Measurements from ENCODE around the gene GAK.

The GAK gene

DNA sequence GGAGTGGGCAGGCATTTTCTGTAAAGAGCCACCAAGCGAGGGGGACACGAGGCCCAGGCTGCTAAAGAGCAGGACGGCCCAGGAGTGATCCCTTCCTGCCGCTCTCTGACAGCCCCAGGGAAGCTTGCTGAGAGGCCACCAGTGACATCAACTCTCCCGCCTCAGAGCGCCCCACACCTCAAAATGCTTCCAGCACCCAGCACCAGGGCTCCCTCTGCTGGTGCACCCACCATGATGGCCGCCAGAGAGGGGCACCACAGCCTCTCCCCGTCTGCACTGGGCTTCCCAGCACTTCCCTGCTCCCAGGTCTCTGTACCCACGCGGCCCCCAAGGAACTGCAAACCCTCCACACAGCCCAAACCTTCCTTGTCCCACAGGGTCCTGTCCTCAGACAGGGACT, 40.4 kb downstream of the GAK start:
- no peaks in the 10 kb centered on the region for H3K9me3 ChIP-seq (ENCODE audit: control insufficient read depth, insufficient read depth, low read length)
- no peak overlapping the region for H3K9ac ChIP-seq (ENCODE audit: low read depth, low read length)
- H3K36me3 ChIP-seq (ENCODE audit: insufficient read depth, low read length): peaks cover 8% of the 10 kb centered on the region
- no peaks in the 10 kb centered on the region for H3K4me1 ChIP-seq (ENCODE audit: insufficient read depth, low read length)

DNA sequence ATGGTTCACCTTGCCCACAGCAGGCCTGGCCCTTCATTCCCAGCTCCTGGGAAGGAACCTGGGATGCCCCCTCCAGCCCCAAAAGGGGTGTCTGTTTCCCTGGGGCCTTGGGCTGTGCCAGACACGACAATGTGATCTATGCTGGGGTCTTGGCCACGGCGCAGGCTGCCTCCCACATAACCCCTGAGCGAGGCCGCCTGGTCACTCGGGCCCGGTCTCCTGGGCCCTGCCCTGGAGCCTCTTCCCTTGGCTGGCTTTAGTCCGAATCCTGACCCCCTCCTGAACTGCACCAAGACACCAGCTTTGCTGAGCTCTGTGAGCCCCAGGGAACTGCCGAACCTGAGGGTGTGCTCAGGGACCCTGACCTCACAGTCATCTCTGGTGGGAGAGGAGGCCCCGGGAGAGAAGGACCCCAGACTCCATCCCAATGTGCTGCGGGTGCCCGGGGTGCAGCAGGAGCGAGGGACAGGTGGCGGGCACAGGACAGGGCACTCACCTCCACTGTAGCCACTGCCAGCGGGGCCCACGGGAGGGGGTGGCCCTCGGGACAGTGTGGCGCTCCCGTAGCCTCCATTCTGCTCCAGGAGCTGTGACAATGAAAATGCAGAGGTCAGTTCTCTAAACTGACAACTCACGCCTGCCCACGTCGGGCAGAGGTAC, 42.0 kb downstream of the GAK start:
- Histone ChIP-seq H3K4me1 (ENCODE audit: insufficient read depth, low read length) (no peaks in the 10 kb centered on the region), H3K9me3 (ENCODE audit: control insufficient read depth, insufficient read depth, low read length) (no peaks in the 10 kb centered on the region), H3K9ac (ENCODE audit: low read depth, low read length) (no peak overlapping the region), H3K36me3 (ENCODE audit: insufficient read depth, low read length) (peaks cover 8% of the 10 kb centered on the region)

DNA sequence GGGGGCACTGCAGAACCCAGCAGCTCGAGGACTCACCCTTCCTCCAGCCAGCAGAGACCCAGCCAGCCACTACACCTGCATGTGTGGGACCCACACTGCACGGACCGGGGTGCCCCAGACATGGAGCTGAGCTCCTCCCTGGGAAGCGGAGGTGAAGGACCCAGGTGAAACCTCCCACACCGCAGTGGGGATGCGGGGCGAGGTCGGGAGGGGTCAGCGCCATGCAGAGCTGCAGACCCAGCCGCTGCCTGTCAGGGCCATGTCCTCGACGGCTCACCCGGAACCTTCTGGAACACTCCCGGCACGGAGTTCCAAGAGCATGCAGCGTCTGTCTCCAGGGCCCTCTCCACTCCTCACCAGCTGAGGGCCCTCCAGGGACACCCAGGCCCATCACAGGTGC, 42.6 kb downstream of the GAK start:
- Histone ChIP-seq H3K4me1 (ENCODE audit: insufficient read depth, low read length) (no peaks in the 10 kb centered on the region), H3K9me3 (ENCODE audit: control insufficient read depth, insufficient read depth, low read length) (no peaks in the 10 kb centered on the region), H3K36me3 (ENCODE audit: insufficient read depth, low read length) (peaks cover 8% of the 10 kb centered on the region), H3K9ac (ENCODE audit: low read depth, low read length) (no peak overlapping the region)

DNA sequence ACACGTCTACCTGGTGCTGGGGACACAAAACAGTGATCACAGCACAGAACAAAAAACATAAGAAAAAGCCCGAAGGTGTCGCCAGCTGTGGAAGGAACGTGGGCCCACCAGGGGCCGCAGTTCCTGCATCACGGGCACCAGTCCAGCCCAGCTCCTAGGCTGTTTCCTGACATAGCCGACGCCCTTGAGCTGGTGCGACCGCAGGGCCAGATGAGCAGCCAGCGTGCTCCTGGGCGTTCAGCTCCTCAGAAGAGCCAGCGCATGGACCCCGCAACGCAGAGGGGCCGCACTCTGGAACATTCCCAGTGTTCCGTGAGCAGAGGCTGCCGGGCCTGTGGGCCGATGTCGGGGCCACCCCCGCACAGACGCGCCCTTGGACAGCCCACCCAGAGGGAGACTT, 44.1 kb downstream of the GAK start:
- Histone ChIP-seq H3K9ac (ENCODE audit: low read depth, low read length) (no peak overlapping the region), H3K9me3 (ENCODE audit: control insufficient read depth, insufficient read depth, low read length) (no peaks in the 10 kb centered on the region), H3K4me1 (ENCODE audit: insufficient read depth, low read length) (no peaks in the 10 kb centered on the region), H3K36me3 (ENCODE audit: insufficient read depth, low read length) (peaks cover 7% of the 10 kb centered on the region)

DNA sequence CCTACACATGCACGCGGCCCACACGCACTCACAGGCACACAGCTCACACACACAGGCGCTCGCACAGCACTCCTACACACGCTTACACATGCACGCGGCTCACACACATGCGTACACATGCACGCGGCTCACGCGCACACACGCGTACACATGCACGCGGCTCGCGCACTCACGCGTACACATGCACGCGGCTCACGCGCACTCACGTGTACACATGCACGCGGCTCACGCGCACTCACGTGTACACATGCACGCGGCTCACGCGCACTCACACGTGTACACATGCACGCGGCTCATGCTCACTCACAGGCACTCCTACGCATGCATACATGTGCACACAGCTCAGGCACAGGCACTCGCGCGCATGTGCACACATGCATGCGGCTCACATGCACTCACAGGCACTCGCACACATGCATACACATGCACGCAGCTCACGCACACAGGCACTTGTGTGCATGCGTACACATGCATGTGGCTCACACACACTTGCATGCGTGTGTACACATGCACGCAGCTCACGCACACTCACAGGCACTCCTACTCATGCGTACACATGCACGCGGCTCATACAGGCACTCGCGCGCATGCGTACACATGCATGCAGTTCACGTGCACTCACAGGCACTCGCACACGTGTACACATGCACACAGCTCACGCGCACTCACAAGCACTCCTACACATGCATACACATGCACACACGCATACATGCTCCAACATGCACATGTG, 44.9 kb downstream of the GAK start:
- H3K36me3 ChIP-seq (ENCODE audit: insufficient read depth, low read length): peaks cover 4% of the 10 kb centered on the region
- H3K4me1 ChIP-seq (ENCODE audit: insufficient read depth, low read length): no peaks in the 10 kb centered on the region
- H3K9ac ChIP-seq (ENCODE audit: low read depth, low read length): no peak overlapping the region; the same call in 1 of the 2 replicates
- no peaks in the 10 kb centered on the region for H3K9me3 ChIP-seq (ENCODE audit: control insufficient read depth, insufficient read depth, low read length)

DNA sequence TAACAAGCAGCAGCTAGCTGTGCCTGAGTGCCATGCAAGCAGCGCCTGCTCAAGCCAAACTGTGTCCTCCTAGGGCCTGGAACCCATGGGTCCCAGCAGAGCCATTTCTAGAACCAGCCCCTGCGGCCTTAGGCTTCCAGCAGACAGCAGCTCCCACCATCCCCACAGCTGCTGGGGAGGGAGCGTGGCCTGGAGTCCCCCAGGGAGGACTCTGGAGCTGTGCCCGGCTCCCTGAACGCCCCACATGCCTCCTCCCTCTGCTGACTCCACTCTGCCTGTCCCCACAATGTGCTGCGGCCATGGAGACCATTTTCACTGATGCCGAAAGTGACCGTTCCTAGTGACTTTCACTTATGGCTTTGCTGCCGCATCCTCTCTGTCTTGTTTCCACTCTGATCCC, 45.9 kb downstream of the GAK start:
- Histone ChIP-seq H3K9ac (ENCODE audit: low read depth, low read length) (no peak overlapping the region), H3K36me3 (ENCODE audit: insufficient read depth, low read length) (peaks cover 4% of the 10 kb centered on the region), H3K4me1 (ENCODE audit: insufficient read depth, low read length) (no peaks in the 10 kb centered on the region), H3K9me3 (ENCODE audit: control insufficient read depth, insufficient read depth, low read length) (no peaks in the 10 kb centered on the region)

DNA sequence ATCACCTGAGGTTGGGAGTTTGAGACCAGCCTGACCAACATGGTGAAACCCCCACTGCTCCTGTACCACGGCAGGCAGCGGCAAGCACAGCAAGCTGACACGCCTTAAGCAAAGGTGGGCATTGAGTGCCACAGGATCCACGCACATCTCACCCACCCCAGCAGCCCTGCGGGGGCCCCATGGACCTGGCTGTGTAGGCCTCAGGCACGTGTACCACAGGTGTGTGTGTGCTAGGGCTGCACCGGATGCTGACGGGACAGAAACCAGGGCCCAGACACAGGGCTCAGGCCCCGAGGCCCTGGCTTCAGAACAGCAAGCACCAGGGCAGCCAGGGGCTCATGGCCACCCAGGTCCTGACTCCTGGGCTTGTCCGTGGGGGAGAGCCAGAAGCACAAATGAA, 46.8 kb downstream of the GAK start:
- no peak overlapping the region for H3K9ac ChIP-seq (ENCODE audit: low read depth, low read length)
- H3K36me3 ChIP-seq (ENCODE audit: insufficient read depth, low read length): peaks cover 4% of the 10 kb centered on the region
- no peaks in the 10 kb centered on the region for H3K4me1 ChIP-seq (ENCODE audit: insufficient read depth, low read length)

DNA sequence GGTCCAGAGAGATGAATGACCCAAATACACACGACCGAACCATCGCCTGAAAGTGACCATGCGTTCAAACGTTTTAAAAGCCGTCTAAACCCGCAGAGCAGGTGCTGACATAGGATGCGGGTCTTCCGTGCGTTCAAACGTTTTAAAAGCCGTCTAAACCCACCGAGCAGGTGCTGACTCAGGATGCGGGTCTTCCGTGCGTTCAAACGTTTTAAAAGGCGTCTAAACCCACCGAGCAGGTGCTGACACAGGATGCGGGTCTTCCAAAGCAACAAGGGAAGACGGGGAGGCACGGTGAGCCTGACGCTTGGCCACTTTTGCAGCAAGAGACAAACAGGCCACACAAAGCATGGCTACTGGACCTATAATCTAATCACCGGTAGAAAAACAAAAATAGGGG, 47.2 kb downstream of the GAK start:
- Histone ChIP-seq H3K4me1 (ENCODE audit: insufficient read depth, low read length) (no peaks in the 10 kb centered on the region), H3K36me3 (ENCODE audit: insufficient read depth, low read length) (peaks cover 4% of the 10 kb centered on the region), H3K9ac (ENCODE audit: low read depth, low read length) (no peak overlapping the region), H3K9me3 (ENCODE audit: control insufficient read depth, insufficient read depth, low read length) (no peaks in the 10 kb centered on the region)

More for the DNA sequence above, 46.8 kb downstream of the GAK start:
- no peaks in the 10 kb centered on the region for H3K9me3 ChIP-seq (ENCODE audit: control insufficient read depth, insufficient read depth, low read length)

DNA sequence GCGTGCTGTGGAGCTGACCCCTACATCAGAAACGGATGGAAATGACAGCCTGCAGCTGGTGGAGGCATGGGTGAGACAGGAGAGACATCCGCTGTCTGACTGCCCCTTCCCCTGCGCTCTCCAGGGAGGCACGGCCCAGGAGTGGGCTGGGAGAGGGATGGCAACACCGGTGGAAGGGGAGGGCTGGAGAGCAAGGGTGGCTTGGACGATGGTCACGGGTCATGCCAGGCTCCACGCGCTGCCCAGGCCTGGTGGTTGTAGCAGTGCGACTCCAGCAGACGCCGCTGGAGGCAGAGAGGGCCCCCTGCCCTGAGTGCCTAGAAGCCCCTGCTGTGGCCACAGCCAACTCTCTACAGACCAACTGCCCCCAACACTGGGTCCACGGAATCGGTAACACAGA, 47.9 kb downstream of the GAK start:
- Histone ChIP-seq H3K9me3 (ENCODE audit: control insufficient read depth, insufficient read depth, low read length) (no peaks in the 10 kb centered on the region), H3K4me1 (ENCODE audit: insufficient read depth, low read length) (no peaks in the 10 kb centered on the region), H3K9ac (ENCODE audit: low read depth, low read length) (no peak overlapping the region), H3K36me3 (ENCODE audit: insufficient read depth, low read length) (peaks cover 4% of the 10 kb centered on the region)

DNA sequence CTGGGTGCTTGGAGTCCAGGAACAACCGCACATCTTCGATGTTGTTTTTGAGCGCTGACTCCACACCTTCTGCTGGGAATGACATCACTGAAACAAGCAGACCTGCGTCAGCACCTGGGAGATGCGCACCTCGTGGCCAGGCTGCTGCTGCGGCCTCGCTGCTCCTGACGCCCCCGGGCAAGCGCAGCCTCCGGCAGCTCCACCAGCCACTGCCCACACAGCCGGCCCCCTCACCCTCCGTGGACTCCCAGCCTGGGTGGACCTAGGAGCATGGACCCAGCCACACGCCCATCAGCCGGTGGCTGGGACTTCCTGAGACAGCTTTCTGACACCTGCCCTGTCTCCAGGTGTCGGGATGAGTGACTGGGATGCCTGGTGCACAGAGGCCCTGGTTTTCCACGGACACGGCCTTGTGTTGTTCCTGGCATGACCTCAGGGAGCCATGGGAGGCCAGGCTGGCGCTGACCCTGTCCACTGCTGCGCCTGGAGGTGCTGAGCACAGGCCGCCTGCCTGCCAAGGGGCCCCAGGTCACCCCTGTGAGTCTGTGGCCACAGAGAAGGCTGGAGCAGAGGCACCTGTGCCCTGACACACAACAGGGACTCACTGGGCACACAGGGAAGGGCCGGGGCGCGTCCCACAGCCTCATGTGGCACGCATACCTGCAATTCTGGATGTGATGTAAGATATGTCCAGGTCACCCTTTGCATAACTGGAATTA, 48.6 kb downstream of the GAK start:
- Histone ChIP-seq H3K9me3 (ENCODE audit: control insufficient read depth, insufficient read depth, low read length) (no peaks in the 10 kb centered on the region), H3K9ac (ENCODE audit: low read depth, low read length) (no peak overlapping the region), H3K4me1 (ENCODE audit: insufficient read depth, low read length) (no peaks in the 10 kb centered on the region), H3K36me3 (ENCODE audit: insufficient read depth, low read length) (peaks cover 4% of the 10 kb centered on the region)

DNA sequence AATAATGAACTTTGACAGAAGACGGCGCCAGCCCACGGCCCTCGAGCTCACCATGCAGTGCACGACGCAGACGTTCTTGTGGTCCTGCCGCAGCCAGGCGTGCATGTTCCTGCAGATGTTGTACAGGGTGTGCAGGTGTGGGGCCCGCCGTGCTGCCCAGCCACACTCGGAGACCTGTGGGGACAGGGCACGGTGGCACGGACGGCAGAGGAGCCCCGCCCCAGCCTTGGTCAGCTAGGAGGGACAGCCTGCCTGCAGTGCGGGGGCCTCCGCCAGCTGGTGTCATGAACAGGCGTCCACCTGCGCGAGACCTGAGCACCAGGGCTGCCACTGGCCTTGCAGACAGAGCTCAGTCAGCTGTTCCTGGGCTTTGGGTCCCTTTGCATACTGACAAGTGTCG, 49.5 kb downstream of the GAK start:
- Histone ChIP-seq H3K9me3 (ENCODE audit: control insufficient read depth, insufficient read depth, low read length) (no peaks in the 10 kb centered on the region), H3K4me1 (ENCODE audit: insufficient read depth, low read length) (no peaks in the 10 kb centered on the region), H3K36me3 (ENCODE audit: insufficient read depth, low read length) (no peaks in the 10 kb centered on the region; the same call in 1 of the 2 replicates), H3K9ac (ENCODE audit: low read depth, low read length) (no peak overlapping the region)

DNA sequence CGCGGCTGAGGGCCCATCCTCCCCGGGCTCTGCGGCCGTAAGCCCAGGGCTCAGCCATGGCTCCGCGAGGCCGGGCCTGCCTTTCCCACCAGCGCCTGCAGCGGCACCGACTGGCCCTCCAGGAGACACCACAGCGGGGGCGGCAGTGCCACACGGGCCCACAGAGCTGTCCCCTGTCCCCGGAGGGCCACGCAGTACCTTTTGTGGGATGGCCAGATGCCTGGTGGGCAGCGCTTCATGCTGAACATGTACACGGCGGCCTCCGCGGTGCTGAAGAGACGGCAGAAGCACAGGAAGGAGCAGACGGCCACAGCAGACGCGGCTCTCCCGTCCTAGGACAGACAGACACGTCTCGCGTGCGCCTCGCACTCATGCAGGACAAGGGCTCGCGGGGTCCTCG, 50.4 kb downstream of the GAK start:
- Histone ChIP-seq H3K4me1 (ENCODE audit: insufficient read depth, low read length) (no peaks in the 10 kb centered on the region), H3K9me3 (ENCODE audit: control insufficient read depth, insufficient read depth, low read length) (no peaks in the 10 kb centered on the region), H3K9ac (ENCODE audit: low read depth, low read length) (no peak overlapping the region), H3K36me3 (ENCODE audit: insufficient read depth, low read length) (no peaks in the 10 kb centered on the region; the same call in 1 of the 2 replicates)

DNA sequence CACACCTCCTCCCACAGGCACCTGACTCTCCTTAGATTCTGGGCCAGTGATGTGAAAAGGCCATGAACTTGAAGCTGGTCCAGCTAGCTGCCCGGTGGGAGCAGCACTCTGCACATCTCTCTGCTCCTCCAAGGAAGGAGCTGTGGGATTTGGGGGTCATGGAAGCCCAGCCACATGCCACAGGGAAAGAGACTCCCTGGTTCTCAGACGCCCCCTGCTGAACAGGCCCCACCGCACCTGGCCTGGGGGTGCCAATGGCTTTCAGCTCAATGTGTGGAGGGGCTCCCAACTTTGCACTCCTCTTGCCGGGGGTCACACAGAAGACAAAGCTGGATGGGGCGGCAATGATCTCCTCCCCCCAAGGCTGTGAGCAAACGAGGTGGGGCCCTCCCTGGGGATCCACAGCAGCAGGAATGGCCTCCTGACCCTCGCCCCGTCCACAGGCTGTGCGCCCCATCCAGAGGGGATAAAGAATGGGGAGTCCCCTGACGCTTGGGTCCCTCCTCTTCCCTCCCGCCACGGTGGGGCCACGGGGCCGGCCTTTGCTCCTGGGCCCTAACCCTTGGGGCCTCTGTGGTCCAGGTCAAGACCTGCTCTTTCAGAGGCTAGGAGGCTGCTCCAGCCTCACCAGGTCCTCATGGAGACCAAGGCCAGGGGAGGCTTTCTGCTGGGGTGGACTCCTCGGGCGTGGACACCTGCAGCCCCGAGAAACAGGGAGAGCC, 51.3 kb downstream of the GAK start:
- H3K36me3 ChIP-seq (ENCODE audit: insufficient read depth, low read length): peaks cover 4% of the 10 kb centered on the region; the same call in 1 of the 2 replicates
- H3K4me1 ChIP-seq (ENCODE audit: insufficient read depth, low read length): no peaks in the 10 kb centered on the region
- no peaks in the 10 kb centered on the region for H3K9me3 ChIP-seq (ENCODE audit: control insufficient read depth, insufficient read depth, low read length)
- no peak overlapping the region for H3K9ac ChIP-seq (ENCODE audit: low read depth, low read length)

DNA sequence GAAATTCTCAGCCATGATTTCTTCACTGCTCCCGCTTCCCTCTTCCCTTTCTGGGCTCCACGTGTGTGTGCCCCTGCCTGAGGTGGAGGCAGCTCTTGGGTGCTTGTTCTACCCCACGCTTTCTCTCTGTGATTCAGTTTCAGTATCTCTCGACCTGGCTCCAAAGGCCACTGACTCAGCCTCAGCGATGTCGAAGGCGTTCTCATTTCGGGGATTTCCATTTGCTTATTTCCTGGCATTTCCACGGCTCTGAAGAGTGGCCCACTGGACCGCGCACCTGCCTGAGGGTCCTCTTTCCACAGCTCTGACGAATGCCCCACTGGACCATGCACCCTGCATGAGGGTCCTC, 52.4 kb downstream of the GAK start:
- Histone ChIP-seq H3K9me3 (ENCODE audit: control insufficient read depth, insufficient read depth, low read length) (no peaks in the 10 kb centered on the region), H3K4me1 (ENCODE audit: insufficient read depth, low read length) (no peaks in the 10 kb centered on the region), H3K9ac (ENCODE audit: low read depth, low read length) (no peak overlapping the region), H3K36me3 (ENCODE audit: insufficient read depth, low read length) (peaks cover 9% of the 10 kb centered on the region; the same call in 1 of the 2 replicates)

Measured in ES-I3 (cell line).